Fibroblast of mammary gland (primary cell): ENCODE measurements around the gene IFFO2.
A peak's percentile ranks its signal among the peaks of the same experiment; 100 is the strongest.

Source experiments
- DNase-seq: peaks from one replicate; pipeline ENCODE4 v3.0.0-alpha.2; 2010; ENCODE audit warnings: low read depth
- H3K4me3 ChIP-seq: 2 replicates; pipeline ENCODE4 v1.5.1; 2011; ENCODE audit warnings: low read depth, mild to moderate bottlenecking, low read length, moderate library complexity; ENCODE audit not compliant: control insufficient read depth
- TF ChIP-seq, protein P1 (sequence below): conservative IDR thresholded peaks from 2 replicates; pipeline ENCODE4 v1.5.1; 2011; ENCODE audit warnings: low read depth, low read length, inconsistent platforms; ENCODE audit not compliant: control insufficient read depth, insufficient read depth

IFFO2 gene

DNA sequence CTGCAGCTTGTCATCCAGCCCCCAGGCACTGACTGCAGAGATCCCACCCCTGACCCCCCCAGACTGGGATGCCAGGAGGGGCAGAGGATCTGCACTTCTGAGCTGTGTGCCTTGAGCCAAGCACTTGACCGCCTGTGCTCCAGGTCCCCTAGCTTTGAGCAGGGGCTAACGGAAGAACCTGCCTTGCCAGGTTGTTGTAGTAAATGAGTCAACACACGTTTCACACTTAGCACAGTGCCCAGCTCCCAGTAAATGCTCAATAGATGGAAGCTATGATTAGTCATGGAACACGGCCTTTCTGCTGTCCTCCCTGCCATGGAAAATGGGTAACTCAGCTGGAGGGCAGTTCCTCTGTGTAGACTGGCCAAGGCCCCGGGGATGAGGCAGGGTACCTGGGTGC lies 24.1 kb downstream of the IFFO2 start:
- TF ChIP-seq, protein P1, sequence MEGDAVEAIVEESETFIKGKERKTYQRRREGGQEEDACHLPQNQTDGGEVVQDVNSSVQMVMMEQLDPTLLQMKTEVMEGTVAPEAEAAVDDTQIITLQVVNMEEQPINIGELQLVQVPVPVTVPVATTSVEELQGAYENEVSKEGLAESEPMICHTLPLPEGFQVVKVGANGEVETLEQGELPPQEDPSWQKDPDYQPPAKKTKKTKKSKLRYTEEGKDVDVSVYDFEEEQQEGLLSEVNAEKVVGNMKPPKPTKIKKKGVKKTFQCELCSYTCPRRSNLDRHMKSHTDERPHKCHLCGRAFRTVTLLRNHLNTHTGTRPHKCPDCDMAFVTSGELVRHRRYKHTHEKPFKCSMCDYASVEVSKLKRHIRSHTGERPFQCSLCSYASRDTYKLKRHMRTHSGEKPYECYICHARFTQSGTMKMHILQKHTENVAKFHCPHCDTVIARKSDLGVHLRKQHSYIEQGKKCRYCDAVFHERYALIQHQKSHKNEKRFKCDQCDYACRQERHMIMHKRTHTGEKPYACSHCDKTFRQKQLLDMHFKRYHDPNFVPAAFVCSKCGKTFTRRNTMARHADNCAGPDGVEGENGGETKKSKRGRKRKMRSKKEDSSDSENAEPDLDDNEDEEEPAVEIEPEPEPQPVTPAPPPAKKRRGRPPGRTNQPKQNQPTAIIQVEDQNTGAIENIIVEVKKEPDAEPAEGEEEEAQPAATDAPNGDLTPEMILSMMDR, result no peak
- no peak overlapping the region for H3K4me3 ChIP-seq
- no peak for DNase-seq

DNA sequence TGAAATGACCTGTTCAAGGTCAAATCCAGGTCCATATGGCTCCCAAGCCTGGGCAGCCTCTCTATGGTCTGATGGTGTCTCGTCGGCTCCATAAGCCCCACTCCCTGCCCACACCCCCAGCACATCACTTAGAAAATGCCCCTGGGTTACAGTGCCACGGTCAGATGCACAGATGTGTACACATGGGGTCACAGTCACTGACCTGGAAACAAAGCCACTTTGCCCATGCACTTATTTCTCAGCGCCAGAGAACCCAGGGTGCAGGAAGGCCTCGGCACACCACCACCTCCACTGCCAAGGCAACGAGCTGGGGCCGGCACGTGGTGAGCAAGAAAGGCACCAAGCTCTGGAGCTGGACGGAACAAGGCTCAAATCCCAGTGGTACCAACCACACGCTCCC lies 24.7 kb downstream of the IFFO2 start:
- no peak overlapping the region for H3K4me3 ChIP-seq
- no peak for DNase-seq
- TF ChIP-seq, protein P1, result no peak

DNA sequence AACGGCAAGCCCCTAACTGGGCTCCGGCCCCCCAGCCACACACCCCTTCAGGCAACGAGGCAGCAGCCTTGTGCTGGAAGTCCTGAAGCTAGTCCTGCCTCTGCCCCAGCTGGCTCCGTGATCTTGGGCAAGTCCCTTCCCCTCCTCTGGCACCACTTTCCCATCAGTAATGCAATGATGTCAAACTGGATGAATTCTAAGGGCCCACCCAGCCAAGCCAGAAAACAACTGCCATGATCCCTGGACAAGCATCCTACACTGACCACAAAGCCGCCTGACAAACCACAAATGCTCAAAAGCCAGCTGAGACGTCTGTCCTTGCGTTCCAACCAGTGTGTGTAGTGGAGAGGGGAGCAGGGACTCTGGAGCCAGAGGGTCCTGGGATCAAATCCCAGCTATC lies 26.8 kb downstream of the IFFO2 start:
- H3K4me3 ChIP-seq, result no peak overlapping the region
- DNase-seq, result peak; percentile 76
- TF ChIP-seq, protein P1, result no peak

- TF ChIP-seq, protein P1, result no peak
- no peak for DNase-seq
- no peak overlapping the region for H3K4me3 ChIP-seq
These were observed 27.5 kb downstream of the IFFO2 start for GRCh38 chr1:18928985-18929384.

- H3K4me3 ChIP-seq, result no peak overlapping the region
- no peak for DNase-seq
- TF ChIP-seq, protein P1, result no peak
These were observed 28.1 kb downstream of the IFFO2 start for GRCh38 chr1:18928406-18928805.

DNA sequence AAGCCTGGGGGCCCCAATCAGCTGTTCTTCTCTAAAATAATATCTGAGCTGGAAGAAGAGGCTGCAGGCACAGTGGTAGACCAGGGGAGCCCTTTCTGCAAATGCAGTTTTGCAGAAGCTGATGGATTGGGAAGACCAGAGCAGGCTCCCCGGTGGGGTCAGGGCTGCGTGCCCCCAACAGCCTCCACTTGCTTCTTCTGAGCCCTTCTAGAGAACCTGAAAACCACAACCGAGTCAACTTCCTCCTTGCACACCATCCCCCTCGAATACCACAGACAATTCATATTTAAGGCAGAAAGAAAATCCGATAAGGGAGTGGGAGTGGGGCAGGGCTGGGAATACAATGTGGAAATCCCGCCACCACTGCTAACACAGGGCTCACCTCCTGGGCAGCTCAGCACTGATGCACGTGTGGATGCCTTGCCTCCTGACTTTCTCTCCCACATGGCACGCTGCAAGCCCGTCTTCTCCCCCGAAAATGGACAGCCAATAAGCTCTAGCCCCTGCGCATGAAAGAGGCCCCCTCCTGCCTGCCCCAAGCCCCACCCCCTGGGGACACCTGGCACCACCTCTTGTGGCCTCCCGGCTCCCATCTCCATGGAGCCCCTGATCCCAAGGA lies 28.7 kb downstream of the IFFO2 start:
- DNase-seq, result no peak
- TF ChIP-seq, protein P1, result no peak
- H3K4me3 ChIP-seq, result no peak overlapping the region
